BJ (cell line): Measurements from ENCODE around the gene CBLN1. TPM values are rescaled to one million over a fixed set of nuclear protein-coding genes. Genes with fewer than 3 reads are reported as not detected.

ENCODE experiments used
- CTCF ChIA-PET: fragments of 350-600 bp; formaldehyde crosslinking; extraction: SDS; loops from one replicate; lab custom pipeline; 2021; ENCODE audit warnings: antibody characterized with exemption, inconsistent platforms; lab: Yijun Ruan, JAX
- POLR2A ChIA-PET: fragments of 300-600 bp; sonication (Branson Sonifier 250); formaldehyde crosslinking; extraction: SDS; loops from one replicate; lab custom pipeline; 2021; ENCODE audit warnings: antibody characterized with exemption; lab: Charles Lee
- DNase-seq: peaks from one replicate; pipeline ENCODE4 v3.0.0-alpha.2; 2011; ENCODE audit warnings: low read depth
- H3K27me3 ChIP-seq: 2 replicates; pipeline ENCODE4 v1.6.0; 2011; ENCODE audit warnings: low read length; ENCODE audit not compliant: control insufficient read depth, insufficient read depth
- H3K36me3 ChIP-seq: 2 replicates; pipeline ENCODE4 v1.5.1; 2011; ENCODE audit warnings: low read length; ENCODE audit not compliant: control insufficient read depth, insufficient read depth
- H3K4me3 ChIP-seq: 2 replicates; pipeline ENCODE4 v1.5.1; 2011; ENCODE audit warnings: low read depth, mild to moderate bottlenecking, control low read depth, low read length
- CTCF ChIP-seq: IDR thresholded peaks from 2 replicates; pipeline ENCODE4 v1.5.1; 2011; ENCODE audit warnings: low read depth, mild to moderate bottlenecking, control low read depth, inconsistent platforms, low read length, moderate library complexity; ENCODE audit not compliant: insufficient read depth
- polyA plus RNA-seq: library from polyadenylated mRNA; depleted of rRNA; stranded (reverse); fragments of >200 nt; gene quantifications from 2 replicates; pipeline ENCODE4 v1.2.3, GENCODE V29; 2011

Gene CBLN1
- polyA plus RNA-seq, 1 experiment: not detected

- no peak for TF ChIP-seq CTCF
- Histone ChIP-seq H3K4me3 (no peak overlapping the region), H3K27me3 (peaks cover 53% of the 10 kb centered on the region), H3K36me3 (no peaks in the 10 kb centered on the region)
- ChIA-PET CTCF (no interaction called here), POLR2A (no interaction called here)
- DNase-seq: no peak
Observed at GRCh38 chr16:49277766-49278566, 3.7 kb downstream of the CBLN1 start.

GRCh38 chr16:49277386-49277742 is 4.3 kb downstream of the CBLN1 start:
- POLR2A ChIA-PET: no interaction called here
- CTCF ChIA-PET: no interaction called here

GRCh38 chr16:49276646-49277385 is 4.8 kb downstream of the CBLN1 start:
- Histone ChIP-seq H3K27me3 (peaks cover 48% of the 10 kb centered on the region), H3K4me3 (no peak overlapping the region), H3K36me3 (no peaks in the 10 kb centered on the region)
- CTCF ChIA-PET: no interaction called here
- no peak for TF ChIP-seq CTCF
- POLR2A ChIA-PET: no interaction called here
- no peak for DNase-seq

More at GRCh38 chr16:49277386-49277742, 4.3 kb downstream of the CBLN1 start:
- Histone ChIP-seq H3K36me3 (no peaks in the 10 kb centered on the region), H3K27me3 (peaks cover 48% of the 10 kb centered on the region), H3K4me3 (no peak overlapping the region)
- no peak for TF ChIP-seq CTCF
- no peak for DNase-seq

GRCh38 chr16:49275870-49276269 is 5.8 kb downstream of the CBLN1 start:
- DNase-seq: no peak
- POLR2A ChIA-PET: no interaction called here
- TF ChIP-seq CTCF: no peak
- Histone ChIP-seq H3K36me3 (no peaks in the 10 kb centered on the region), H3K27me3 (peaks cover 45% of the 10 kb centered on the region), H3K4me3 (no peak overlapping the region)
- CTCF ChIA-PET: no interaction called here

- TF ChIP-seq CTCF: no peak
- no peak for DNase-seq
- Histone ChIP-seq H3K27me3 (peaks cover 39% of the 10 kb centered on the region), H3K4me3 (no peak overlapping the region), H3K36me3 (no peaks in the 10 kb centered on the region)
- CTCF ChIA-PET: no interaction called here
- POLR2A ChIA-PET: no interaction called here
Observed at GRCh38 chr16:49275050-49275730, 6.4 kb downstream of the CBLN1 start.
